Stimulated activated memory B cell treated with anti-CD40 and anti-IgM and Interleukin-4, amounts not matched to agents 10 μg/mL and 1 μg/mL and 100 μg/mL, for 72 hours (primary cell): ENCODE data around the gene TNFSF15.
"Not testable (repeated sequence)": the region's sequence is repeated elsewhere in the genome, so short reads cannot be mapped to it uniquely, and the experiment has no call there.

Experiments
- ATAC-seq: fragments of 150-1000 bp; cut with Tn5 transposase; 2 replicates; pipeline ENCODE4 v1.10.0; 2021
- H3K27ac Mint-ChIP-seq: one replicate; pipeline ENCODE4 v1.8.0; 2022; ENCODE audit warnings: mild to moderate bottlenecking, mixed read lengths
- H3K27me3 Mint-ChIP-seq: one replicate; pipeline ENCODE4 v1.8.0; 2022; ENCODE audit warnings: mixed read lengths
- H3K36me3 Mint-ChIP-seq: one replicate; pipeline ENCODE4 v1.8.0; 2022; ENCODE audit warnings: mixed read lengths
- H3K4me1 Mint-ChIP-seq: one replicate; pipeline ENCODE4 v1.8.0; 2022; ENCODE audit warnings: mixed read lengths
- H3K4me3 Mint-ChIP-seq: one replicate; pipeline ENCODE4 v1.8.0; 2022; ENCODE audit warnings: mild to moderate bottlenecking, moderate library complexity, mixed read lengths
- H3K9me3 Mint-ChIP-seq: one replicate; pipeline ENCODE4 v1.8.0; 2022; ENCODE audit warnings: mixed read lengths

The TNFSF15 gene

DNA sequence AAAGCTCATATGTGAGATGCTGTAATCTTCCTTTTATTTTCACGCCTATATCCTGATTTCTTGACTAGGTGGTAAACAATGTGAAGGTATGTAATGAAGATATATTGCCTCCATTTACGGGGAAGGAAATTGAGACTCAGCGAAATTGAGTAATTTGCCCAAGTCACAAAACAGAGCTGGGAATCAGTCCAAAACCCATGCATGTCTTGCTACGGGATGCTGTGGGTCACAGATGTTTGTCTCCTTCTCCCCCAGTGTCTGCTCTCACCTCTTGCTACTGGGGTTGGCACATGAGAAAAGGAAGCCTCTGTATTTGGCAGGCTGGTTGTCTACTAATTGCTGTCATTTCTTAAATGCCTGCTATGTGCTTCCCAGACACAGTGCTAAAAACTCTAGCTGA, 70.1 kb downstream of the TNFSF15 start:
- Mint-ChIP-seq H3K4me3 (no peak overlapping the region), H3K27me3 (no peaks in the 10 kb centered on the region), H3K4me1 (peaks cover 21% of the 10 kb centered on the region), H3K9me3 (no peaks in the 10 kb centered on the region), H3K27ac (peak overlapping the region; percentile 42), H3K36me3 (no peaks in the 10 kb centered on the region)
- no peak for ATAC-seq

DNA sequence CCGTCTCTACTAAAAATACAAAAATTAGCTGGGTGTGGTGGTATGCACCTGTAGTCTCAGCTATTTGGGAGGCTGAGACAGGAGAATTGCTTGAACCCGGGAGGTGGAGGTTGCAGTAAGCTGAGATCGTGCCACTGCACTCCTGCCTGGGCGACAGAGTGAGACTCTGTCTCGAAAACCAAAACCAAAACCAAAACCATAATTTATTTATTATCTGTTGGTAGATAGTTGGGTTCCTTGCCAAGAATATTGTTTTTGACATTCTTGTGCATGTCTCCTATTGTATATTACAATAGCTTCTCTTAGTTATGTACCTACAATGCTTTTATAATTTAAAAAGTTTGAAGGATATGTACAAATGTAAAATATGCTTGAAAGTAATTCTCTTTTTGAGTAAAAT, 70.7 kb downstream of the TNFSF15 start:
- not testable (repeated sequence) for ATAC-seq, H3K27me3 Mint-ChIP-seq, H3K4me3 Mint-ChIP-seq, H3K9me3 Mint-ChIP-seq, H3K27ac Mint-ChIP-seq, H3K36me3 Mint-ChIP-seq
- peaks cover 21% of the 10 kb centered on the region for H3K4me1 Mint-ChIP-seq
